Natural killer cell treated with Interleukin-12 subunit alpha and Interleukin-12 subunit beta and Interleukin-15 and Interleukin-18, amount 100 ng/mL, for 72 hours (primary cell): ENCODE data around the gene SMU1. TPM values are rescaled to one million over a fixed set of nuclear protein-coding genes. Genes with fewer than 3 reads are reported as not detected.

ENCODE experiments used
- ATAC-seq, 2 donors: fragments of 150-1000 bp; cut with Tn5 transposase in 1 of 2; sonication (Bioruptor Pico), chemical (Tn5 transposase) in 1 of 2; 2 replicates each; pipeline ENCODE4 v1.10.0; 2021
- DNase-seq: peaks from one replicate; pipeline ENCODE4 v3.0.0; 2022; ENCODE audit warnings: low spot score
- H3K27ac Mint-ChIP-seq, 2 donors: 1 replicate in 1 of 2; 2 replicates in 1 of 2; pipeline ENCODE4 v1.8.0; 2022; ENCODE audit warnings: mixed read lengths in 2 of 2, mild to moderate bottlenecking in 1 of 2, moderate library complexity in 1 of 2
- H3K27me3 Mint-ChIP-seq, 2 donors: 1 replicate in 1 of 2; 2 replicates in 1 of 2; pipeline ENCODE4 v1.8.0; 2022; ENCODE audit warnings: mixed read lengths in 2 of 2
- H3K36me3 Mint-ChIP-seq: one replicate; pipeline ENCODE4 v1.8.0; 2022; ENCODE audit warnings: mixed read lengths
- H3K4me1 Mint-ChIP-seq, 2 donors: 1 replicate in 1 of 2; 2 replicates in 1 of 2; pipeline ENCODE4 v1.8.0; 2022; ENCODE audit warnings: low read depth in 2 of 2, mixed read lengths in 2 of 2, mild to moderate bottlenecking in 1 of 2
- H3K4me3 Mint-ChIP-seq: one replicate; pipeline ENCODE4 v1.8.0; 2022; ENCODE audit warnings: mixed read lengths
- H3K9me3 Mint-ChIP-seq: 2 replicates; pipeline ENCODE4 v1.8.0; 2022; ENCODE audit warnings: mixed read lengths
- total RNA-seq, 2 donors: library from RNA; stranded (reverse); gene quantifications; one replicate each; pipeline ENCODE4 v1.2.3, GENCODE V29; 2022

SMU1 gene
- 10 to 100 TPM; 22.5 to 22.7 TPM for total RNA-seq

DNA sequence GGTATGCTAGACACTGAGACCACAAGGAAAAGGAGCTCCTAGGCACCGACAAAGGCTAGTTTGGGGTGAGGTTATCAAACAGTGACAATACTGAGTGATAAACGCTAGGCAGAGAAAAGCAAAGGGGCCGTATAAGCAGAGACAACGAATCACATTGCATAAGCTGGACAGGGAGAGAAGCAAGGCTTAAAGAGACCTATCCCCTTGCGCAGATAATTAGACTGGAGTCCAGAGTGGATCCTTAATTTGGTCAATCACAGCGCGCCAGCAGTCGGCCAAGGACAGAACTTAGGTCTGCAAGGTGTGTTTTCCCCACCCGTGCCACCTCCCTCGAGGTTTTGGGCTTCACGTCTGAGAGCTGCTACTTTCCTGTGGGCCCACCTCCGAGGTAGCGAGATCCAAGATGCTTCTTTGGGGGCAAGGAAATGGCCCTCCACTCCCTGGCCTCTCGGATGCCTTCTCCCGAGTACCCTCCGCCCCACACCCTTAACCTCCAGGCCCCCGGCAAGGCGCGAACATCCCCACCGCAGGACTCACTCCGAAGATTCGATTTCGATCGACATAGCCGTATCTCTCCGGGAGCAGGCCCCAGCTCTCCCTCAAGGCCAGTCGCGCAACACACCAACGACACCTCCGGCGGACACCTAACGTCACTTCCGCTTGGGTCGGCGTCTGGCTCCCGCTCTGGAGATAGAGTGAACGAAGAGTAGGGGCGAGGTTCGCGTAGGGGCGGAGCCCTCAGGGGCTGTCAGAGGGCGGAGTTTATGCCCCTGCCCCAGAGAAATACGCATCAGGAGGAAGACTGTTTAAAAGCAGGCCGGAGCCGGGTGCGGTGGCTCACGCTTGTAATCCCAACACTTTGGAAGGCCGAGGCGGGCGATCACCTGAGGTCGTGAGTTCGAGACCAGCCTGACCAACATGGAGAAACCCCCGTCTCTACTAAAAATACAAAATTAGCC lies at the start of gene SMU1:
Gene SMU1, minus strand, starts transcription at position 629 of the 959 bp plus-strand sequence. Its CDS starts 66 bp downstream, at position 563.
- H3K27ac Mint-ChIP-seq: peak within 1 kb of the TSS; percentile 90 to 93
- H3K4me1 Mint-ChIP-seq: peaks cover 16 to 28% of the 10 kb centered on the region in 2 donors
- DNase-seq: peak; percentile 98
- H3K4me3 Mint-ChIP-seq: peak within 1 kb of the TSS; percentile 92
- no peaks in the 10 kb centered on the region for H3K27me3 Mint-ChIP-seq
- H3K9me3 Mint-ChIP-seq: no peaks in the 10 kb centered on the region
- ATAC-seq: peak; percentile 99 to 100
- H3K36me3 Mint-ChIP-seq: peaks cover 16% of the 10 kb centered on the region

DNA sequence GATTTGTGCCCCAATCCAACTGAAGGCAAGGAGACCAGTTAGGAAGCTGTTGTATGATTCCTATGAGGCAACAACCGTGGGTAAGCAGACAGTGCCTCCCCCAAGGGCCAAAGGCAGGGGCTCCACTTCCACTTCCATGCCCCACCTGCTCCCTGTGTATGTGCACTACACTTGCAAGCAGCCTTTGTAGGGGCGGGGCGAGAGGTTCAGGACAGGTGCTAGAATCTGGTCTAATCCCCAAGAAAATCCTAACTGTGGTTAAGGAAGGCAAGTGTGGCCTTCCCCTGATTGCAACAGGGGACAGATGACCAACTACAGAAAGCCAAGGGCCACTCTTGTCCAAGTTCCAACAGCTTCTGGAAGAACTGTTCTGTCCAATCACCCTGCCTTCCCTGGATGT lies 49.0 kb upstream of the SMU1 start:
- H3K4me1 Mint-ChIP-seq: peaks cover 53 to 65% of the 10 kb centered on the region in 2 donors
- no peaks in the 10 kb centered on the region for H3K9me3 Mint-ChIP-seq
- H3K27ac Mint-ChIP-seq: peak overlapping the region; percentile 59
- peaks cover 20% of the 10 kb centered on the region for H3K36me3 Mint-ChIP-seq
- no peaks in the 10 kb centered on the region for H3K27me3 Mint-ChIP-seq
- H3K4me3 Mint-ChIP-seq: peak overlapping the region; percentile 52
- ATAC-seq (no peak), DNase-seq (no peak)

DNA sequence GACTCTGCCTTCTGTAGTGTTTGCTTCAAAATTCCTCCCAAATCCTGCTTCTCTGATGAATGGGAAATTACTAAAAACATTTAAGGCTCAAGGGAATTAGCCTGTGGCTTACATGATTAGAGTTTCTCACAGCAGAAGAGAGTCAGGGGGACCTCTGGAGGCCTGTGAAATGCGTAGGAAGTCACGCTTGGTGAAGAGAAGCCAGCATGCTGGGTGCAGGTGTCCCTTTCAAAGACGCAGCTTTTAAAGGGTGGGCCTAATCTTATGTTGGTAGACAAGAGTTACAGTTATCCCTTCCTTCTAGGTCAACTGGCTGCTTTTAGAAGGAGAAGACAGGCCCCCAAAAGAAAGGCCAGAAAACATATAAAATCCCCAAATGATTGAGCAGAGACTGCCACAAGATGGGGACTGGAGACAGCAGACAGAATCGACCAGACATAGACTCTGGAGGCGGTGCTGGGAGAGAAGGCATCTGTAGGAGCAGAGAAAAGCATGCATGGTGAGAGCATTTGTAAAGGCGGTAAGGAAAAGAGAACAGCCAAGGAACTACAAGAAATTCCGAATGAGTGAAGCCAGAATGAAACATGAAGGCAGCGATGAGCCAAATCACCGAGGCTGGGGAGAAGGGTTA lies 48.4 kb upstream of the SMU1 start:
- Mint-ChIP-seq H3K27ac (peak overlapping the region; percentile 57 to 59), H3K4me1 (peaks cover 47 to 62% of the 10 kb centered on the region in 2 donors), H3K27me3 (no peaks in the 10 kb centered on the region), H3K9me3 (no peaks in the 10 kb centered on the region), H3K36me3 (peaks cover 18% of the 10 kb centered on the region), H3K4me3 (peak overlapping the region; percentile 43)
- DNase-seq (no peak), ATAC-seq (peak in 1 of 2 donors; percentile 39)

DNA sequence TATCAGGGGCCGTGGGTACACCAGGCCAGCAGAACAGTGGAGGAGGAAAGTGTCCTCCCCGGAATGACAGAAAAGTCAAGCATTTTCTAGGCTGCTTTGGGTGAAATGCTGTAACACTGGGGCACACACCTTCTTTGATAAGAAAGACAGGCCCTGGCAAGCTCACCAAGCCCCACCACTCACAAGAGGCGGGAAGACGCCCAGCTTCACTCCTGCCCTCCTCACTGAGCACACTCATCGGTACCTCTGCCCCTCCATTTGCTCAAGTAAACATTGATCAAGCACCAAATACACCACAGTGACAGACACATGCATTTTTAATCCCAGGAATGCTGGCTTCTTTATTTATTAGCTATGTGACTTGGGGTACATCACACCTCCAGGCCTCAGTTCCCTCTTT lies 47.6 kb upstream of the SMU1 start:
- Mint-ChIP-seq H3K9me3 (no peaks in the 10 kb centered on the region), H3K4me3 (no peak overlapping the region), H3K36me3 (peaks cover 11% of the 10 kb centered on the region), H3K27me3 (no peaks in the 10 kb centered on the region), H3K4me1 (peaks cover 39 to 56% of the 10 kb centered on the region in 2 donors), H3K27ac (peak overlapping the region; percentile 57 to 59)
- no peak for ATAC-seq
- no peak for DNase-seq

DNA sequence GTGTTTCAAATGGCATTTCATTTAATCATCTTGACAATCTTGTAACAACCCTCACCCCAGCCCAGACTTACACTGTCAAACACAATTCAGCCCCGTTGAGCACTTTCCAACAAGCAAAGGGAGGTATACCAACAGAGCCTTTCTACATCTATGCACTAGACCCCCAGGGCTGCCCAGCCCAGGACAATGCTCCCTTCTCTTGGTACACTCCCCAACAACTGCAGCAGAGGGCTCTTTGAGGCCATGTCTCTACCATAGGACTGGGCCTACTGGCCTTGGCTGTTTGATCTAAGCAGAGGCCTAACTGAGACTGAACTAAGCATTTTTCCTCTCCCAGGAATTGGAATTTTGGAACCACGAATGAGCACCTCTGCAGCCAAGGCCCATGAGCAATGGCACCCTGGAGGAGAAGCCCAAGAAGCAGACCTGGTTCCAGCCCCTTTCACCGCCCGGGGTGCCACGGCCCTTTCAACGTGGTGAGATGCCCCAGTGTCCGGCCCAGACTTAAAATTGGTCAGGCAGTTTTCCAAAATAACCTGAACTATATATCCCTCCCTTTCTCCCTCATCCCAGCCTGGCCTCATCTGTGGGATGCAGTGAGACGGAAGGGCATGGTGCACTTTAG lies 47.0 kb upstream of the SMU1 start:
- peak overlapping the region in 1 of 2 donors; percentile 59 for H3K27ac Mint-ChIP-seq
- no peak for ATAC-seq
- no peaks in the 10 kb centered on the region for H3K9me3 Mint-ChIP-seq
- peaks cover 11% of the 10 kb centered on the region for H3K36me3 Mint-ChIP-seq
- DNase-seq: no peak
- H3K27me3 Mint-ChIP-seq: no peaks in the 10 kb centered on the region
- H3K4me1 Mint-ChIP-seq: peaks cover 34 to 51% of the 10 kb centered on the region in 2 donors
- H3K4me3 Mint-ChIP-seq: no peak overlapping the region

DNA sequence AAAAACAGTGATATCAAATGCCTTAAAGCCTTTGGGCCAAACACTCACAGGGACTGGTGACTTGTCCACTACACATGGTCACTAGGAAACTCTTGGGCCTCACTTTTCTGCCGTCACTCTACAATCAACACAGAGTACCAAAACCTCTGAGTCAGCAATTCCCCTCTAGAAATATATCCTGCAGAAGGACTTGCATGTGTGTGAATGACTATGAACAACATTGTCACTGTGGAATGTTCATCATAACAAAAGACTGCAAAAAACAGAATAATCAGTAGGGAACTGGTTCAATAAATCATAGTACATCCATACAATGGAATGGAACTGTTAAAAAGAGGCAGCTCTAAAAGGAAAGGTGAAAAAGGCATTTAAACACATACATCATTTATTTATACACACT lies 44.1 kb upstream of the SMU1 start:
- H3K9me3 Mint-ChIP-seq: no peaks in the 10 kb centered on the region
- H3K27ac Mint-ChIP-seq: no peak overlapping the region
- no peaks in the 10 kb centered on the region for H3K36me3 Mint-ChIP-seq

DNA sequence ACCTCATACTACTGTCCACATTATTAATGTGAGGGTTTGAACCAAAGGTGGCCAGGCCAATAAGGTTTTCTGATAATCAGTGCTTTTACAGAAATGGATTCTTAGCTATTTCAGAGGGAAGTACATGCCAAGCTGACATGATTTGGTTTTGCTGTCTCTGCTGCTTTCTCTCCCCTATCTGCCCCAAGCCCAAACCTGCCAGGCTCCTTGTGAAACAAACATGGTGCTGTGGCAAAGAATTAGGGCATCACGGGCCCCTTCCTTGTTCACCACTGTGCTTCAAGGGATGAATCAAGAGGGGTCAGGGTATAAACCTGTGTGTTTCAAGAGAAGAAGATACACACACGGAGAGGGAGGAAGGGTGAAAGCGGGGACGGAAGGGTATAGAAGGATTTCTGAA lies 41.3 kb upstream of the SMU1 start:
- H3K4me3 Mint-ChIP-seq: no peak overlapping the region
- peaks cover 28 to 40% of the 10 kb centered on the region in 2 donors for H3K4me1 Mint-ChIP-seq
- ATAC-seq: no peak
- no peaks in the 10 kb centered on the region for H3K9me3 Mint-ChIP-seq
- H3K27ac Mint-ChIP-seq: peak overlapping the region; percentile 68 to 83
- no peaks in the 10 kb centered on the region for H3K27me3 Mint-ChIP-seq
- no peak for DNase-seq
- H3K36me3 Mint-ChIP-seq: peaks cover 13% of the 10 kb centered on the region

More for the DNA sequence above, 44.1 kb upstream of the SMU1 start:
- Mint-ChIP-seq H3K4me3 (no peak overlapping the region), H3K27me3 (no peaks in the 10 kb centered on the region), H3K4me1 (peaks cover 29 to 40% of the 10 kb centered on the region in 2 donors)
- no peak for ATAC-seq
- no peak for DNase-seq

DNA sequence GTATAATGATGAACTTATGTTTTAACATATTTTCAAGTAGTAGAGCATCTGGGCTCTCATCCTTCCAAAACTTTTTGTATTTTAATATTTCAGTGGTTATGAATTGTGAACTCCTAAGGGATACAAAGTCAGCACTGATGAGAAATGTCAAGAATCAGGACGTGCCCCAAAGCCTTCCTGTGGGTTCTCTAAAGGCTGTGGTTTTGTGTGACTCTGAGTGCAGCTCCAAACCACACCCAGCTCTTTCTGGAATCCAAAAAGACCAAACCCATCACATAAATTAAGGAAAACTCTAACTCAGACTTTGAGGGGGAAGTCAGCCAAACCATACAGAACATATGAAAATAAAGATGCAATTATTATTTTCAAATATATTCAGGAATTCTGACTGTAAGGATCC lies 40.8 kb upstream of the SMU1 start:
- DNase-seq (no peak), ATAC-seq (no peak)
- H3K9me3 Mint-ChIP-seq: no peaks in the 10 kb centered on the region
- peaks cover 13% of the 10 kb centered on the region for H3K36me3 Mint-ChIP-seq
- no peak overlapping the region for H3K4me3 Mint-ChIP-seq
- H3K27me3 Mint-ChIP-seq: no peaks in the 10 kb centered on the region
- peaks cover 28 to 40% of the 10 kb centered on the region in 2 donors for H3K4me1 Mint-ChIP-seq
- peak overlapping the region; percentile 68 to 83 for H3K27ac Mint-ChIP-seq

DNA sequence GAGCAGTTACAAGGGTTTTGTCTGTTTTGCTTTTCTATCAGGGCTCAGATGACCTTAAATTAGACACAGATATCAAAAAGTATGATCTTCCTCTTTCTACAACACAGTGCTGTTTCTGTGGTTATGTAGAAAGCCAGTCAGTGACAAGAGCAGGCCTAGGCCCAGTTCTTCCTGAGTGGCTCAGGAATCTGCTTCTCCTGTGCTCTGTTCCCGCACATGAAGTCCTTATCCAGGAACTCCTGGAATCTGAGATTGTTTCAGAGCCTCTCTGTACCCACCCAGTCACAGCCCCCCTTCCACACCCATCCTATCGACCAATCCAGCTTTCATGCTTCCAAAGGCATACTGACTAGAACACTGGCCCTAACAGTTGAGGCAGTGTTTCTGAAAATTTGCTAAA lies 40.4 kb upstream of the SMU1 start:
- Mint-ChIP-seq H3K27me3 (no peaks in the 10 kb centered on the region), H3K27ac (peak overlapping the region; percentile 68 to 83), H3K36me3 (peaks cover 13% of the 10 kb centered on the region), H3K9me3 (no peaks in the 10 kb centered on the region), H3K4me3 (no peak overlapping the region), H3K4me1 (peaks cover 28 to 42% of the 10 kb centered on the region in 2 donors)
- ATAC-seq (no peak), DNase-seq (no peak)

DNA sequence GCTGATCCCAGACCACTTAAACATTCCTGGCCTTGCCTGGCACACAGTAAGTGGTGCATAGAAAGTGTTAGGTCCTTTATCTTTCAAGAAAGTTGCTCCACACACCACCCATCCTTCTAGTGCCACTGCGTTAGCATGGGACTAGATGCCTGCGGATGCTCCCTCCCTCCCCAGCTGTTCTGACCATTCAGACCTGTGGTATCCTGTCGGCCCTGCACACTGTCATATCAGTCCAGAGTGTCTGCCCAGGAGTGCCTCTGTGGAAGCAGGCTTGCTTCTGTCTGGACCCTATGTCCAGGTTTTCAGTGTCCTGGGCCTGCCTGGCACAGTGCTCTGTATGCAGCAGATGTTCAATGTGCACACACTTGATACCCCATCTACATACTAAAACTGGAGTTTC lies 38.3 kb upstream of the SMU1 start:
- ATAC-seq: peak in 1 of 2 donors; percentile 29
- DNase-seq: no peak
- Mint-ChIP-seq H3K27ac (peak overlapping the region in 1 of 2 donors; percentile 47), H3K4me3 (no peak overlapping the region), H3K36me3 (peaks cover 13% of the 10 kb centered on the region), H3K27me3 (no peaks in the 10 kb centered on the region), H3K4me1 (peaks cover 33 to 43% of the 10 kb centered on the region in 2 donors), H3K9me3 (no peaks in the 10 kb centered on the region)

DNA sequence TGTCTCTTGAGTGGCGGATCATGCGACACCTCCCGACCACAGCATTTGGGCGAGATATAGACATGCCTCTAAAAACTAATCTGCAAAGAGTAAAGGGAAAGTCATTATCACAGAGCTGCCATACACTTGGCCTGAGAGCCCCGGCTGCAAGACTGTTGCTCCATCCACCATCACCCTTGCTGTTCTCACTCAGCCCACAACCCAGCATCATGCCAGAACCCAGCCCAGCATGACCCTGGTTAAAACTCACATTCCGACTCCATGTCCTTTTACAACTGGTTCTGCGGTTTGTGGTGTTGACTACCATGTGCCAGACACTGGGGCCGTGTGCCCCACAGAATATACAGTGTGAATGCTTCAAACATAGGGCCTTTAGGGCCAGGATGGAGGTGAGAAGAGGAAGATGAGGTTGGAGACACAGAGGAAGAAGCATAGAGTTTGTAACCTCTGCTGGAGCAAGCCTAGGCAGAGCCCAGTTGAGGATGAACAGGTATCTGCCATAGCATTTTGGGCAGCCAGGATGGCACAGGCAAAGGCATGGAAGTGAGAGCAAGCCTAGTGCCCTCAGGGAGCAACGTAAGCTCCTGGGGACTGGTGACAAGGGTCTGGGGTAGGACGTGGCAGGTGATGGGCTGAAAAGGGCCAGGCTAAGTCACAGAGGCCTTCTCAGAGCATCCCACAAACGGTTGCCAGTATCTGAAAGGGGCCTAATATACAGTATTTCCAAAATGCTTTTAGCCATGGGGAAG lies 37.5 kb upstream of the SMU1 start:
- H3K27me3 Mint-ChIP-seq: no peaks in the 10 kb centered on the region
- peak overlapping the region; percentile 47 for H3K4me3 Mint-ChIP-seq
- peaks cover 13% of the 10 kb centered on the region for H3K36me3 Mint-ChIP-seq
- peak overlapping the region; percentile 47 to 65 for H3K27ac Mint-ChIP-seq
- DNase-seq (peak; percentile 64), ATAC-seq (peak; percentile 66 to 90)
- H3K9me3 Mint-ChIP-seq: no peaks in the 10 kb centered on the region
- peaks cover 33 to 40% of the 10 kb centered on the region in 2 donors for H3K4me1 Mint-ChIP-seq

DNA sequence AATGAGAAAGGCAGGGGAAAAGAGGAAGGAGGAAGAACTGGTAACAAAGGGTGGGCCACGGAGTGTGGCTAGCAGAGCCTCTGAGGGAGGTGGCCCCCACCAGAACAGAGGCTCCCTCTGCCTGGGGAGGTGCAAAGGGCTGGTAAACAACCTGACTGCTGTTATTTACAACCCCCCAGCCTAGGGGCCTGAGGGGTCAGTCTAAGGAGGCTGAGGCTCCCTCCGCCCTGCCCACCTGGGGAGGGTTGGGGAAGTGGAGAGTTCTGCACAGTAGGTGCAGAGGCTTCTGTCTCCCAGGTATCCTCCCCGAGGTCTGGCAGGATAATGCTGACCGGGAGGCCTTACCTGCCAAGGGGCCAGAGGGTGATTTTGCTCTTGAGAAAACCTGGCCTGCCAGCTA lies 35.6 kb upstream of the SMU1 start:
- ATAC-seq: no peak
- Mint-ChIP-seq H3K4me3 (no peak overlapping the region), H3K27me3 (no peaks in the 10 kb centered on the region), H3K4me1 (peaks cover 22 to 31% of the 10 kb centered on the region in 2 donors), H3K9me3 (no peaks in the 10 kb centered on the region), H3K36me3 (peaks cover 13% of the 10 kb centered on the region), H3K27ac (peak overlapping the region in 1 of 2 donors; percentile 55)
- no peak for DNase-seq

DNA sequence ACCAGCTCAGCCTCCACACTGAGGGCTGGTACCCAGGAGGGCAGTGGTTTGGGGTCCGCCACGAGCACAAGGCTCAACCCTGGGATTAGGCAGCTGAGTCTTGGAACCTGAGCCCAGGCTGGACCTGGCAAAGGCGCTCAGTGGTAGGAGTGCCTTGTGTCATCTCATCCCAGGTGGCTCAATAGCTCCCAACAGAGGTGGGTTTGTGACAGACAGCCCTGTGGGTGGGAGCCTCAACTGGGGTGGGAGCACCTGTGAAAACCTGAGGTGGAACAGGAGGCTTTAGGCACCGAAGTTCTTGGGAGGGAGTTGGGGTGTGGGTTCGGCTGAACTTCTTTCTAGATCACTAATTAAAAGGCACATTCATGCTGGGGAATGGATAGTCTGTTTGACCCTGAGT lies 35.2 kb upstream of the SMU1 start:
- Mint-ChIP-seq H3K27ac (peak overlapping the region in 1 of 2 donors; percentile 55), H3K4me3 (no peak overlapping the region)

More for the DNA sequence above, 35.2 kb upstream of the SMU1 start:
- DNase-seq: no peak
- Mint-ChIP-seq H3K4me1 (peaks cover 18 to 28% of the 10 kb centered on the region in 2 donors), H3K36me3 (peaks cover 13% of the 10 kb centered on the region), H3K9me3 (no peaks in the 10 kb centered on the region), H3K27me3 (no peaks in the 10 kb centered on the region)
- ATAC-seq: no peak
